ENCODE data around the gene SOCS7. TPM values are rescaled to one million over a fixed set of nuclear protein-coding genes. Genes with fewer than 3 reads are reported as not detected.
"Not testable (repeated sequence)": the region's sequence is repeated elsewhere in the genome, so short reads cannot be mapped to it uniquely, and the experiment has no call there.

SOCS7 gene
- total RNA-seq, 1 donor from 2014 or later: 12.0 TPM

GRCh38 chr17:38428643-38429371, 77.2 kb downstream of the SOCS7 start:
- ATAC-seq (peak; percentile 72), DNase-seq (ENCODE audit: missing footprints) (peak; percentile 77)
- intact Hi-C loops (cut with DNase I): loop anchor here (2.0 to 10.0 kb wide), 4 partner anchors 14 to 306 kb away; partner anchors contain the start of gene CISD3

DNA sequence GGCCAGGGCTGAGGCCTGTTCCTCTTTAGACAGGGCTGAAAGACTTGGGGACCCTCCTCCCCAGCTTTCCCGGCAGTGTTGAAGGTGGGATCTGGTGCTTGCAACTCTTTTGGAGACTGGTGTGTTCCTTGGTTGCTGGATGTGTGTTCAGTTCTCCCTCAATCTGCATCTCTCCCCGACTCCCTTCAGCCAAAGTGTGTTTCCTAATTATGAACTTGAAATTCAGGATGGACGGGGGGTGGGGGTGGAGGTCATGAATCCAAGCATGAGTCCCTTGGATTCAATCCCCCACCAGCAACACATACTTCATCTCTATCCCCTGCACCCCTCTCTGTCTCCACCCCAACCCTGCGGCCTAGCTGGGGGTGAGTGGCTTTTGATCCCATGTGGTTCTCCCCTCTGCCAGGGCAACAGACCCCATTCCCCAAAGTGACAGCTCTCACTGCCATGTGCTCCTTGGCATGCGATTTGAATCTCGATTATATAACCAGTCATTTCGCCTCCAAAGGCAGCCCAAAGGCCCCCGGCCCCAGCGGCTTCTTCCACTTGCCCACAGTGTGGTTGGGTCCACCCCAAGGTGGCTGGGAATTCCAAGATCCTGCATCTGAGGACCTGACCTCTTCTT, 77.9 kb downstream of the SOCS7 start:
- no peak for DNase-seq (ENCODE audit: missing footprints)
- intact Hi-C loops (cut with DNase I): loop anchor here (2.0 to 10.0 kb wide), 4 partner anchors 13 to 305 kb away; partner anchors contain the start of gene CISD3
- no peak for ATAC-seq

GRCh38 chr17:38430316-38430715, 78.7 kb downstream of the SOCS7 start:
- ATAC-seq (peak; percentile 13), DNase-seq (ENCODE audit: missing footprints) (no peak)
- intact Hi-C loops (cut with DNase I): no loop called here

- intact Hi-C loops (cut with DNase I): no loop called here
- no peak for ATAC-seq
- DNase-seq (ENCODE audit: missing footprints): no peak
These were observed 79.2 kb downstream of the SOCS7 start for GRCh38 chr17:38430822-38431221.

GRCh38 chr17:38431346-38432145, 79.9 kb downstream of the SOCS7 start:
- intact Hi-C loops (cut with DNase I): no loop called here
- ATAC-seq: no peak
- no peak for DNase-seq (ENCODE audit: missing footprints)

DNA sequence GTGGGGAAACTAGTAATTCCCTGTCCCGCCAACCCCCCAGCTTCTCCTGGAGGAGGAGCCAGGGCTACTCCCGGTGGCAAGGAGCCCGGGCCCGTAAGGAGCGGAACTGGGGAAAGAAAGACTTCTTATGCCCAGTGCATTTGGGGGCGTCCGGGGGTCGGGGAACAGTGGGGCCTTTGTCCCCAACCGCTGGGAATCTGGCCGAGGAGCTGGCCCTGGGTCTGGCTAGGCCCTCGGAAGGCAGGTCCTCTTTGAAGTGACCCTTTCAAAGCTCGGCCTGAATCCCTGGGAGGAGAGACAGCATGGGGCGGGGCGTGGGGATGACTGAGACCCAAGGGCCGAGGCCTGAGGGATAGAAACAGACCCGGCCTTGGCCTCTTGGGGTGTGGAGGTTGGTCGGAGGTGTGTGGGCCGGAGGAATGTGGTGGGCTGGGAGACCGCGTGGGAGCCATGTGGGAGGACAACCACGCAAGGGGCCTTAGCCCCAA, 82.6 kb downstream of the SOCS7 start:
- DNase-seq (ENCODE audit: missing footprints): no peak
- intact Hi-C loops (cut with DNase I): no loop called here
- no peak for ATAC-seq

GRCh38 chr17:38435795-38436194, 84.2 kb downstream of the SOCS7 start:
- DNase-seq (ENCODE audit: missing footprints): no peak
- no peak for ATAC-seq
- intact Hi-C loops (cut with DNase I): no loop called here

DNA sequence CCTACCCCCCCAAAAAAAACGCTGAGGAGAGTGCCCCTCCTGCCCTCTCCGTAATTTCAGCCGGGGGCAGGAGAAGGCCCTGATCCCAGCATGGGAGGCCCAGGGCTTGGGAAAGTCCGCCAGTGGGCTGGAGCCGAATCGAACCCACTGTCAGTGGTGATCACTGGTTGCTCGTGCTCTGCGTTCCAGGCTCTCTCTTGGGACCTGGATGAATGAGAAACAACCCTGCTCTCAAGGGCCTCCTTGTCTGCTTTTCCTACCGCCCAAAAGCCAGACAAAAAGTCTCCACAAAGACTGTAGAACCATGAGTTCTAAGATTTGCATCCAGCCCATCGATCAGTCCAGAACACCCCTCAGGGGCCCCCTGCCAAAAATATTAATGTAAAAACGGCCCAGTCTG, 84.7 kb downstream of the SOCS7 start:
- DNase-seq (ENCODE audit: missing footprints) (no peak), ATAC-seq (no peak)
- intact Hi-C loops (cut with DNase I): no loop called here

DNA sequence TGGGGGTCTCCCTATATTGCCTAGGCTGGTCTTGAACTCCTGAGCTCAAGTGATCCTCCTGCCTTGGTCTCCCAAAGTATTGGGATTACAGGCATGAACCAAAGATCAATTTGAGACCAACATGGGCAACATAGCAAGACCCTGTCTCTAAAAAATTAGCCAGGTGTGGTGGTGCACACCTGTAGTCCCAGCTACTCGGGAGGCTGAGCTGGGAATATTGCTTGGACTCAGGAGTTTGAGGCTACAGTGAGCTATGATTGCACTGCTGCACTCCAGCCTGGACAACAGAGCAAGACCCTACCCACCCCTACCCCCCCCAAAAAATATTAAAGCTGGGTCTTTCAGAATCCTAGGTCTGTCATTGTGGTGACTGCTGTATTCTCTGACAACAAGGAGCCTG, 85.7 kb downstream of the SOCS7 start:
- intact Hi-C loops (cut with DNase I); ATAC-seq; DNase-seq (ENCODE audit: missing footprints): not testable (repeated sequence)

DNA sequence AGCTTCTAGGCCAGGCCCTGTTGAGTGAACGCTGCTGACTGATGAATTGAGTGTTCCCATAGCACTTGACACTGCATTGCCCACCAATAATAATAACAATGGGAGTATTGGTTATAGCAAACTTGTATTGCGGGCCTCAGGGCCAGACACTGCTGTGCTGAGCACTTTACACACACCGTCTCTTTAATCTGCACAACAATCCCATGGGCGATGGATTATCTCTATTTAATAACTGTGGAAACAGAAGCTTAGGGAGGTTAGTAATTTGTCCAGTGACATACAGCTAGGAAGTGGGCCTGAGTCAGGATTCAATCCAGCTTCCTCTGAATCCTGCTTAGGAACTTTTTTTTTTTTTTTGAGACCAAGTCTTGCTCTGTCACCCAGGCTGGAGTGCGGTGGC, 87.8 kb downstream of the SOCS7 start:
- DNase-seq (ENCODE audit: missing footprints): no peak
- intact Hi-C loops (cut with DNase I): no loop called here
- no peak for ATAC-seq

DNA sequence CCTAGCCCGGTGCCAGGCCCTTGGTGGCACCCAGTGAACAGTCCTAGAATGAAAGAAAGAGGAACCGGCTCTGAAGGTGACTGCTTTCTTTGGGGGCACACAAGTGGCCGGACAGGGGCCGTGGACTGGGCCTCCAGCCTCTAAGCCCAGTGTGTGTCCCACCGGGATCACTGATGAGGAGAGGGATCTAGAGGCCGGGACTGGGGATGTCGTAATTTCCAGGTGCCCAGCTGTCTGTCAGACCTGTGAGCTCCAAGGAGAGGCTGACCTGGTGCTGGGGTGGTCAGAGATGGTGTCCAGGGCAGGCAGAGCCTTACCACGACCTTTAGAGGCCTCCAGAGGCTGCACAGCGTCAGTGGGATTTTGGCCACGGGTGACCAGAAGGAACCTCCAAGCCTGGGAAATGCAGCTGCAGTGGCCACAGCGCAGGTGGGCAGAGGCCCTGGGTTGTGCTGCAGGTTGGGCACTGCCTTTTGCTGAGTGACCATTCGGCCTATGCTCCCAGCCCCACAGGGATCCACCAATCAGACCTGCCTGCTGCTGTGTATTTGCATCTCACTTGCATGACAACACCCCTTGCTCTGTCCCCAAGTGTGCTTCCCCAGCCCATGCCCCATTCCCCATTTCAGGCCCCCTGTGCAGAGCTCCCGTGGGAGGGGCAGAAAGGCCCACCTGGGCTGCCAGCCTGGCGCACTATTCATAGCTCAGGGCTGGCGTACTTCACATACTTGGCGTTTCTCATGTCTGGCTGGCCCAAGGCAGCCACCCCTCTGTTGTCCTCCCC, 89.2 kb downstream of the SOCS7 start:
- intact Hi-C loops (cut with DNase I): loop anchor here (5.0 kb wide), 1 partner anchor 46 kb away; no protein-coding TSS in a partner anchor
- DNase-seq (ENCODE audit: missing footprints) (no peak), ATAC-seq (peak; percentile 86)

DNA sequence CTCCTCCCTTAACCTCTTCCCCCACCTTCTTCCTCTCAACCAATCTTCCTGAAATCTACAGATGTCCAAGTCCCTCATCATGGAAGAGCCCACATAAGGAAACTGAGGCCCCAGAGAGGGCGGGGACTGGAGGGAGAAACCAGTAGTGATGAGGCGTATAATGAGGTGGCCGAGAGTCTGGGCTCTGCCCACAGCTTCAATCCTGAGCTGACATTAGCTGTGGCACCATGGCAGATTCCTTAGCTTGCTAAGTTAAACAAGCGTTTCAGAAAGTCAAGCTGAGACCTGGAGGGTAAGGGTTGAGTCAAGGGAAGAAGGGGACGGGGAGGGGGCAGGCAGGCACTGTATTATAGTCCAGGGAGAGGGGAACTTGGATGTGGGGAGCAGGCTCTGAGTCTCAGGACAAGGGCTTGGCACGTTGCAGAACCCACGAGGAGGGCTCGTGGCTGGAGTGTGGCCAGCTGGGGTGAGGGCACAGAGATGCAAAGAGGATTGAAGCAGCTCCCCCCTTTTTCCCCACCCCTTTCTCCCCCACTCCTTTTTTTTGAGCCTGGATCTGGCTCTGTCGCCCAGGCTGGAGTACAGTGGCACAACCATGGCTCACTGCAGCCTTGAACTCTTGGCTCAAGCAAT, 89.9 kb downstream of the SOCS7 start:
- intact Hi-C loops (cut with DNase I): loop anchor here (2.0 to 5.0 kb wide), 2 partner anchors 13 to 46 kb away; partner anchors contain the start of gene ARHGAP23
- no peak for DNase-seq (ENCODE audit: missing footprints)
- peak; percentile 26 for ATAC-seq

- no peak for DNase-seq (ENCODE audit: missing footprints)
- no peak for ATAC-seq
- intact Hi-C loops (cut with DNase I): loop anchor here (2.0 to 5.0 kb wide), 2 partner anchors 14 to 45 kb away; partner anchors contain the start of gene ARHGAP23
These were observed 90.9 kb downstream of the SOCS7 start for GRCh38 chr17:38442548-38442947.

DNA sequence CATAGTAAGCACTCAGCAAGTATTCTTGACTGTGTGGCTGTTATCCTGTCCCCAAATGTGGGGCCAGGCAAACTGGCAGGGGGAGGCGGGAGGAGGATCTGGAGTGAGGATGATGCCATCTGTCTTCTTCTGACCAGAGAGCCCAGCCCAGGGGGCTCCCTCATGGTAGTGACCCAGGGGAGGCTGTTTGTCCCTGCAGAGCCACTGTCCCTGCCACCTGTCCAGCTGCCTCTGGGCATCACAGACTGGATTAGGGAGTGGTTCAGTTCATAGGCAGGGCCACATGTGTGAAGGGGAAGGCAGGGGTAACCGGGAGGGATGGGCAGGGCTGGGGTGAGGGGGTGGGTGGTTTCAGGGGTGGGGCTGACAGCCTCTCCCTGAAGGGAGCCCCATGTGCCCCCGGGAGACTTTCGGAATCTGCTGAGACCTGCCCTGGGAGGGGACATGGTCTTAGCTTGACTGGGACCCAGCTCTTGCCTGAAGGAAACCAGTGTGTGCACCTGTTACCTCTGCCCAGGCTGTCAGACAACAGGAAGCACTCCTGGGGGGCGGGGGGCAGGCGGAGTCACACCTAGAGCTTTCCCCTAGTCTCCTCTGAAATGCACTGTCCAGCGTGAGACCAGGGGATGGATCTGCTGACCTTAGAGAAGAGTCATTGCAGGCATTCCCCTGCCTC, 91.8 kb downstream of the SOCS7 start:
- DNase-seq (ENCODE audit: missing footprints): no peak
- no peak for ATAC-seq
- intact Hi-C loops (cut with DNase I): loop anchor here (2.0 to 5.0 kb wide), 2 partner anchors 15 to 44 kb away; partner anchors contain the start of gene ARHGAP23

DNA sequence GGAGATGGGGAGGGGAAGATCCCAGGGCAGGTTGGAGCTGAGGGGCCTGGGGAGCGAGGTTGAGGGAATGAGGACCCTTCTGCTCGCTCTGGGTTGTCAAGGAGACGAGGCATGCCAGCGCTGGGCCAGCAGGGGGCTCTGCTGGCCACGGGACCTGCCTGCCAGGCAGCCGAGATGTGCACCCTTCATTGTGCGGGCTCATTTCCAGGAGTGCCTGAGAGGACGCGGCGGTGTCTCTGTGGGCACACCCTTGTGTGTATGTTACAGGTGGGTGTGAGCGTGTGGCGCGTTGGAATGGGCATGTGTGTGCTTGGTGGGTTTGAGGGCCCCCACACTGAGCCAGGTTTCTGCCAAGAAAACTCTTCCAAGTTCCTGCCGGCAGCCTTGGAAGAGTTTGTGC, 92.5 kb downstream of the SOCS7 start:
- intact Hi-C loops (cut with DNase I): loop anchor here (5.0 kb wide), 1 partner anchor 43 kb away; no protein-coding TSS in a partner anchor
- ATAC-seq: peak; percentile 56
- no peak for DNase-seq (ENCODE audit: missing footprints)

- ATAC-seq (no peak), DNase-seq (ENCODE audit: missing footprints) (no peak)
- intact Hi-C loops (cut with DNase I): no loop called here
These were observed 96.0 kb downstream of the SOCS7 start for GRCh38 chr17:38447502-38448085.

GRCh38 chr17:38448208-38448771, 96.6 kb downstream of the SOCS7 start:
- no peak for ATAC-seq
- intact Hi-C loops (cut with DNase I): no loop called here
- no peak for DNase-seq (ENCODE audit: missing footprints)

All from Right ventricle myocardium inferior (tissue), 1 donor.